IMR-90 (cell line): ENCODE results near the gene OGFOD1. TPM values are rescaled to one million over a fixed set of nuclear protein-coding genes. Genes with fewer than 3 reads are reported as not detected.

Source experiments
- ATAC-seq: fragments of 200-7000 bp; cut with Tn5 transposase; 2 replicates; pipeline ENCODE4 v1.9.1; 2020; ENCODE audit warnings: low read depth, mild to moderate bottlenecking, moderate library complexity
- BruUV-seq: library from RNA; stranded (reverse); fragments of 400-500 nt; replicated peaks from 2 replicates; lab custom pipeline; 2021; lab: Mats Ljungman, UMichigan
- CTCF ChIA-PET: fragments of 300-600 bp; formaldehyde crosslinking; extraction: SDS; loops from one replicate; lab custom pipeline; 2021; ENCODE audit warnings: antibody characterized with exemption; lab: Yijun Ruan, JAX
- POLR2A ChIA-PET: fragments of 300-600 bp; sonication (Branson Sonifier 250); formaldehyde crosslinking; loops from one replicate; lab custom pipeline; 2022; ENCODE audit warnings: antibody characterized with exemption; ENCODE audit not compliant: unreplicated experiment; lab: Charles Lee
- DNase-seq: peaks from one replicate; pipeline ENCODE4 v3.0.0; 2013
- H2AFZ ChIP-seq: replicated peaks from 2 replicates; pipeline ENCODE3; 2013; ENCODE audit warnings: low read length, mild to moderate bottlenecking; ENCODE audit not compliant: poor library complexity
- H2AK5ac ChIP-seq: 2 replicates; pipeline ENCODE4 v1.6.1; 2013; ENCODE audit warnings: low read depth, low read length, inconsistent platforms
- H2AK9ac ChIP-seq: replicated peaks from 2 replicates; pipeline ENCODE3; 2013; ENCODE audit warnings: mild to moderate bottlenecking, low read depth, low read length, moderate library complexity; ENCODE audit not compliant: poor library complexity
- H2BK120ac ChIP-seq: 2 replicates; pipeline ENCODE4 v1.6.1; 2013; ENCODE audit warnings: low read depth, low read length, inconsistent platforms
- H2BK15ac ChIP-seq: 3 replicates; pipeline ENCODE4 v1.6.1; 2013; ENCODE audit warnings: low read depth, low read length, inconsistent platforms
- H2BK20ac ChIP-seq: 2 replicates; pipeline ENCODE4 v1.6.1; 2013; ENCODE audit warnings: low read depth, mild to moderate bottlenecking, inconsistent platforms, low read length, moderate library complexity
- H2BK5ac ChIP-seq: 2 replicates; pipeline ENCODE4 v1.6.1; 2013; ENCODE audit warnings: mild to moderate bottlenecking, low read depth, low read length, inconsistent platforms; ENCODE audit not compliant: poor library complexity, severe bottlenecking
- H3K14ac ChIP-seq: replicated peaks from 2 replicates; pipeline ENCODE4 v1.6.1; 2013; ENCODE audit warnings: low read depth, low read length, inconsistent platforms
- H3K18ac ChIP-seq: 2 replicates; pipeline ENCODE4 v1.6.1; 2013; ENCODE audit warnings: low read depth, low read length, control low read depth
- H3K23ac ChIP-seq: 2 replicates; pipeline ENCODE4 v1.6.1; 2013; ENCODE audit warnings: low read depth, low read length, inconsistent platforms
- H3K27ac ChIP-seq: 2 replicates; pipeline ENCODE4 v1.5.1; 2013; ENCODE audit warnings: mild to moderate bottlenecking, control low read depth, low read length; ENCODE audit not compliant: insufficient read depth
- H3K27me3 ChIP-seq: 2 replicates; pipeline ENCODE4 v1.6.1; 2013; ENCODE audit warnings: low read length; ENCODE audit not compliant: control insufficient read depth, insufficient read depth
- H3K36me3 ChIP-seq: 2 replicates; pipeline ENCODE4 v1.6.1; 2013; ENCODE audit warnings: low read length, mixed read lengths; ENCODE audit not compliant: control insufficient read depth, insufficient read depth
- H3K4ac ChIP-seq: 2 replicates; pipeline ENCODE4 v1.6.1; 2013; ENCODE audit warnings: low read depth, low read length, inconsistent platforms
- H3K4me1 ChIP-seq: 2 replicates; pipeline ENCODE4 v1.6.1; 2013; ENCODE audit warnings: low read length, mixed read lengths; ENCODE audit not compliant: control insufficient read depth, insufficient read depth
- H3K4me2 ChIP-seq: 2 replicates; pipeline ENCODE4 v1.6.1; 2013; ENCODE audit warnings: low read depth, mild to moderate bottlenecking, control low read depth, low read length, moderate library complexity
- H3K4me3 ChIP-seq: 2 replicates; pipeline ENCODE4 v1.5.1; 2013; ENCODE audit warnings: low read depth, mild to moderate bottlenecking, control low read depth, low read length, moderate library complexity; ENCODE audit not compliant: insufficient read depth
- H3K56ac ChIP-seq: 2 replicates; pipeline ENCODE4 v1.6.1; 2013; ENCODE audit warnings: low read length, inconsistent platforms; ENCODE audit not compliant: insufficient read depth; ENCODE audit errors: extremely low read depth
- H3K79me1 ChIP-seq, 2 experiments: 2 replicates each; pipeline ENCODE4 v1.6.1; 2013; ENCODE audit warnings: low read length in 2 of 2, inconsistent platforms in 1 of 2, low read depth in 1 of 2
- H3K9ac ChIP-seq: 2 replicates; pipeline ENCODE4 v1.6.1; 2013; ENCODE audit warnings: low read depth, low read length, control low read depth
- H3K9me1 ChIP-seq: 2 replicates; pipeline ENCODE4 v1.6.1; 2013; ENCODE audit warnings: low read length, inconsistent platforms; ENCODE audit not compliant: insufficient read depth
- H3K9me3 ChIP-seq: 2 replicates; pipeline ENCODE4 v1.6.1; 2013; ENCODE audit warnings: low read length; ENCODE audit not compliant: control insufficient read depth, insufficient read depth
- H4K20me1 ChIP-seq: 2 replicates; pipeline ENCODE4 v1.6.1; 2013; ENCODE audit warnings: low read length, inconsistent platforms; ENCODE audit not compliant: insufficient read depth
- H4K5ac ChIP-seq: 2 replicates; pipeline ENCODE4 v1.6.1; 2013; ENCODE audit warnings: mild to moderate bottlenecking, low read depth, low read length, control low read depth
- H4K8ac ChIP-seq, 2 experiments: 2 replicates each; pipeline ENCODE4 v1.6.1; 2013; ENCODE audit warnings: low read depth in 2 of 2, low read length in 2 of 2, control low read depth in 1 of 2, inconsistent platforms in 1 of 2
- H4K91ac ChIP-seq: 2 replicates; pipeline ENCODE4 v1.6.1; 2013; ENCODE audit warnings: low read depth, low read length, inconsistent platforms; ENCODE audit not compliant: insufficient read depth
- CEBPB ChIP-seq: IDR thresholded peaks from 2 replicates; pipeline ENCODE4 v1.6.1; 2012; ENCODE audit warnings: low read depth, low read length, improper control_type of control experiment
- FOS ChIP-seq: fragments of 150-350 bp; IDR thresholded peaks from 2 replicates; pipeline ENCODE4 v1.6.1; 2016; ENCODE audit warnings: low read depth, low read length
- MAFK ChIP-seq: IDR thresholded peaks from 2 replicates; pipeline ENCODE4 v1.6.1; 2012; ENCODE audit warnings: low read depth, low read length, improper control_type of control experiment
- NFE2L2 ChIP-seq: fragments of 150-350 bp; IDR thresholded peaks from 2 replicates; pipeline ENCODE4 v1.6.1; 2016; ENCODE audit warnings: low read depth, mild to moderate bottlenecking, low read length
- POLR2A ChIP-seq: IDR thresholded peaks from 2 replicates; pipeline ENCODE4 v1.6.1; 2012; ENCODE audit warnings: mild to moderate bottlenecking, low read depth, low read length
- WGBS, 2 experiments: methylation state at CpG; one replicate each; pipeline versions ENCODE4 v1.1.5 to v1.1.7; 2013; ENCODE audit warnings: missing lambda C conversion rate in 2 of 2; ENCODE audit not compliant: insufficient read length in 1 of 2; ENCODE audit errors: extremely low coverage in 2 of 2; 5-methylcytosine and 5-hydroxymethylcytosine counted together
- dilution Hi-C: fragments of 300-500 bp; cut with HindIII; formaldehyde crosslinking; loops from one replicate; pipeline ENCODE4 v1.14.3; 2018; ENCODE audit warnings: low sequenced_read_pairs; ENCODE audit not compliant: unreplicated experiment
- in situ Hi-C: fragments of 300-500 bp; cut with MboI; formaldehyde crosslinking; loops from 3 replicates; pipeline ENCODE4 v1.14.3; 2019; ENCODE audit warnings: low sequenced_read_pairs, inconsistent platforms, mixed read lengths
- intact Hi-C: fragments of 100-400 bp; cut with micrococcal nuclease; formaldehyde crosslinking; loops from 2 replicates; pipeline ENCODE4 v1.10.0; 2022
- polyA plus RNA-seq, 3 experiments: library from polyadenylated mRNA; depleted of rRNA; stranded (reverse); fragments of >200 nt; gene quantifications; 2 replicates each; pipeline ENCODE4 v1.2.3, GENCODE V29; 2012; ENCODE audit warnings: low replicate concordance in 1 of 3
- total RNA-seq: library from RNA; depleted of rRNA; stranded (reverse); fragments of >200 nt; gene quantifications from 2 replicates; pipeline ENCODE4 v1.2.3, GENCODE V29; 2012

Gene OGFOD1
- total and polyA plus RNA-seq, 2 of the 4 experiments (the other 2 are of a cell fraction) = 43.5 to 103 TPM

DNA sequence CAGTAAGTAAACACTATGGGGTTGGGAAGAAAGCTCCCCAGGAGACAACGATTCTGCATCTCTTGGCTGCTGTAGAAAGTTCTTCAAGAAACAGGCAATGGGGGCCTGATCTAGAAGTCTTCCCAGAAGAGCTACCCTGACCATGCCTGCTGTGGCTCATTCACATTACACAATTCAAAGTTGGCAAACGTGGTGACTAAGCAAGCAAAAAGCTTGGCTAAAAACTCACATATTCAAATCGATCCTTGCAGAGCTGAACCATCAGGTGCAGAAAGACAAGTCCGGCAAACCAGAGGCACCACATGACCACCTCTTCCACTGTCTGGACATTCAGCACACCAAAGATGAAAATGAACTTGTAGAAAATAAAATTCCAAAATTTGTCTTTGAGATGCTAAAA, 42.2 kb upstream of the OGFOD1 start:
- Histone ChIP-seq H3K36me3 (peaks cover 26% of the 10 kb centered on the region), H3K9me1 (peaks cover 4% of the 10 kb centered on the region; the same call in 1 of the 2 replicates), H4K20me1 (0 out of 2 replicates have a peak, but pooled peaks cover 2% of the 10 kb centered on the region), H2BK5ac (no peak overlapping the region), H3K4me1 (no peaks in the 10 kb centered on the region), H3K18ac (no peak overlapping the region), H3K27me3 (no peaks in the 10 kb centered on the region), H3K4ac (no peak overlapping the region), H4K5ac (no peak overlapping the region), H2AFZ (no peak overlapping the region), H2AK5ac (no peak overlapping the region), H4K91ac (no peak overlapping the region), H3K23ac (no peak overlapping the region; the same call in 1 of the 2 replicates), H3K56ac (no peak overlapping the region), H3K9me3 (no peaks in the 10 kb centered on the region), H3K4me3 (no peak overlapping the region), H4K8ac (no peak overlapping the region), H3K79me1 (peaks cover 32 to 54% of the 10 kb centered on the region in 2 experiments), H2BK15ac (no peak overlapping the region), H3K27ac (no peak overlapping the region), H3K14ac (no peak overlapping the region), H2AK9ac (no peak overlapping the region), H3K9ac (no peak overlapping the region), H2BK120ac (no peak overlapping the region), H2BK20ac (no peak overlapping the region), H3K4me2 (no peak overlapping the region)
- intact Hi-C loops = no loop called here
- dilution Hi-C loops = no loop called here
- TF ChIP-seq POLR2A (no peak), NFE2L2 (no peak), FOS (no peak), CEBPB (peak; percentile 77), MAFK (no peak)
- ATAC-seq (0 out of 2 replicates have a peak, but pooled peaks have one; percentile 27), DNase-seq (peak; percentile 47)
- no TSS peak for BruUV-seq
- POLR2A ChIA-PET = interaction anchor here (0.5 kb wide), 1 partner anchor 18 kb away, joined by 7 read pairs; no protein-coding TSS in a partner anchor
- CTCF ChIA-PET = interaction anchor here (1.3 kb wide), 1 partner anchor 21 kb away, joined by 4 read pairs; no protein-coding TSS in a partner anchor
- WGBS, 2 experiments = 57% methylated on average over 1 of the region's 4 CpGs; no CpG with 5 or more reads in 1 of the 2 experiments
- in situ Hi-C loops = no loop called here
